Activated CD8-positive, alpha-beta T cell treated with anti-CD3 and anti-CD28 coated beads for 36 hours (primary cell): ENCODE results near the gene RTL3. TPM values are rescaled to one million over a fixed set of nuclear protein-coding genes. Genes with fewer than 3 reads are reported as not detected.

Source experiments
- ATAC-seq: fragments of 200-7000 bp; cut with Tn5 transposase; one replicate; pipeline ENCODE4 v1.10.0; 2021; ENCODE audit warnings: mild to moderate bottlenecking, moderate library complexity
- CTCF ChIA-PET: fragments of 350-600 bp; sonication (Branson Sonifier 250); formaldehyde crosslinking; loops from one replicate; lab custom pipeline; 2021; ENCODE audit warnings: antibody characterized with exemption; lab: Charles Lee
- POLR2A ChIA-PET: fragments of 350-600 bp; sonication (Branson Sonifier 250); formaldehyde crosslinking; loops from one replicate; lab custom pipeline; 2021; ENCODE audit warnings: antibody characterized with exemption; lab: Charles Lee
- DNase-seq: peaks from one replicate; pipeline ENCODE4 v3.0.0-alpha.2; 2020
- H3K27ac Mint-ChIP-seq: one replicate; pipeline ENCODE4 v1.8.0; 2021; ENCODE audit warnings: mild to moderate bottlenecking, mixed read lengths
- H3K27me3 Mint-ChIP-seq: one replicate; pipeline ENCODE4 v1.8.0; 2021; ENCODE audit warnings: mixed read lengths
- H3K36me3 Mint-ChIP-seq: one replicate; pipeline ENCODE4 v1.8.0; 2021; ENCODE audit warnings: low read depth, mixed read lengths
- H3K4me1 Mint-ChIP-seq: one replicate; pipeline ENCODE4 v1.8.0; 2021; ENCODE audit warnings: low read depth, mixed read lengths
- H3K4me3 Mint-ChIP-seq: one replicate; pipeline ENCODE4 v1.8.0; 2021; ENCODE audit warnings: mild to moderate bottlenecking, moderate library complexity, mixed read lengths
- H3K9me3 Mint-ChIP-seq: one replicate; pipeline ENCODE4 v1.8.0; 2021; ENCODE audit warnings: mixed read lengths
- intact Hi-C: fragments of 100-400 bp; cut with micrococcal nuclease; formaldehyde crosslinking; loops from one replicate; pipeline ENCODE4 v1.10.0; 2022
- total RNA-seq, 2 experiments: library from RNA; stranded (reverse); gene quantifications; one replicate each; pipeline ENCODE4 v1.2.3, GENCODE V29; 2021
- TF ChIP-seq, protein P1 (sequence below): fragments of 200-600 bp; IDR thresholded peaks from one replicate; pipeline ENCODE4 v1.8.0; 2022; ENCODE audit warnings: antibody characterized with exemption, mild to moderate bottlenecking

RTL3 gene
- total RNA-seq, 2 experiments from 2014 or later = not detected

- ChIA-PET POLR2A (no interaction called here), CTCF (no interaction called here)
- intact Hi-C loops = no loop called here
- H3K27me3 Mint-ChIP-seq = no peaks in the 10 kb centered on the region
- H3K9me3 Mint-ChIP-seq = no peaks in the 10 kb centered on the region
- no peaks in the 10 kb centered on the region for H3K36me3 Mint-ChIP-seq
- H3K4me1 Mint-ChIP-seq = peaks cover 6% of the 10 kb centered on the region
- H3K27ac Mint-ChIP-seq = no peak overlapping the region
- H3K4me3 Mint-ChIP-seq = no peak overlapping the region
- DNase-seq (no peak), ATAC-seq (no peak)
- TF ChIP-seq, protein P1, sequence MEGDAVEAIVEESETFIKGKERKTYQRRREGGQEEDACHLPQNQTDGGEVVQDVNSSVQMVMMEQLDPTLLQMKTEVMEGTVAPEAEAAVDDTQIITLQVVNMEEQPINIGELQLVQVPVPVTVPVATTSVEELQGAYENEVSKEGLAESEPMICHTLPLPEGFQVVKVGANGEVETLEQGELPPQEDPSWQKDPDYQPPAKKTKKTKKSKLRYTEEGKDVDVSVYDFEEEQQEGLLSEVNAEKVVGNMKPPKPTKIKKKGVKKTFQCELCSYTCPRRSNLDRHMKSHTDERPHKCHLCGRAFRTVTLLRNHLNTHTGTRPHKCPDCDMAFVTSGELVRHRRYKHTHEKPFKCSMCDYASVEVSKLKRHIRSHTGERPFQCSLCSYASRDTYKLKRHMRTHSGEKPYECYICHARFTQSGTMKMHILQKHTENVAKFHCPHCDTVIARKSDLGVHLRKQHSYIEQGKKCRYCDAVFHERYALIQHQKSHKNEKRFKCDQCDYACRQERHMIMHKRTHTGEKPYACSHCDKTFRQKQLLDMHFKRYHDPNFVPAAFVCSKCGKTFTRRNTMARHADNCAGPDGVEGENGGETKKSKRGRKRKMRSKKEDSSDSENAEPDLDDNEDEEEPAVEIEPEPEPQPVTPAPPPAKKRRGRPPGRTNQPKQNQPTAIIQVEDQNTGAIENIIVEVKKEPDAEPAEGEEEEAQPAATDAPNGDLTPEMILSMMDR = no peak
Measured at GRCh38 chrX:78624426-78624825, 34.7 kb downstream of the RTL3 start.

- no peaks in the 10 kb centered on the region for H3K27me3 Mint-ChIP-seq
- intact Hi-C loops = no loop called here
- no peaks in the 10 kb centered on the region for H3K9me3 Mint-ChIP-seq
- DNase-seq (no peak), ATAC-seq (no peak)
- CTCF ChIA-PET = no interaction called here
- TF ChIP-seq, protein P1 = no peak
- peaks cover 6% of the 10 kb centered on the region for H3K4me1 Mint-ChIP-seq
- no peak overlapping the region for H3K4me3 Mint-ChIP-seq
- POLR2A ChIA-PET = no interaction called here
- no peak overlapping the region for H3K27ac Mint-ChIP-seq
- H3K36me3 Mint-ChIP-seq = no peaks in the 10 kb centered on the region
Measured at GRCh38 chrX:78622831-78623230, 36.3 kb downstream of the RTL3 start.

DNA sequence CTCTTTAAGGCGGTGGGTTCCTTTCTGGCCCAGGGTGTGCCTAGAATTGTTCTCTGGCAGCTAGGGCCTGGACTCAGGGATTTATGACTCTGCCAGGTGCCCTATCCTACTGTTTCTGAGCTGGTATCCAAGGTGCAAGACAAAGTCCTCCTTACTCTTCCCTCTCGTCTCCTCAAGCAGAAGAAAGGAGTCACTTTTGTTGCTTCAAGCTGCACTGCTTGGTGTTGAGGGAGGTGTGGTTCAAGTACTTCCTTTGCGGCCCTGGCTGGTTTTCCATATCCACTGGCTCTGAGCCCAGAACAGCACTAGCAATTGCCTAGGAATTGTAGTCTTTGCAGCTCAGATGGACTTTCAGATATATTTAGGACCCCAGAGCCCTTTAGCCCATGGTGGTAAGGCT, 39.3 kb downstream of the RTL3 start:
- POLR2A ChIA-PET = no interaction called here
- H3K36me3 Mint-ChIP-seq = no peaks in the 10 kb centered on the region
- intact Hi-C loops = no loop called here
- H3K27ac Mint-ChIP-seq = no peak overlapping the region
- no peak overlapping the region for H3K4me3 Mint-ChIP-seq
- DNase-seq = no peak
- ATAC-seq = no peak
- H3K27me3 Mint-ChIP-seq = no peaks in the 10 kb centered on the region
- TF ChIP-seq, protein P1 = no peak
- no peaks in the 10 kb centered on the region for H3K4me1 Mint-ChIP-seq
- CTCF ChIA-PET = no interaction called here
- H3K9me3 Mint-ChIP-seq = no peaks in the 10 kb centered on the region

DNA sequence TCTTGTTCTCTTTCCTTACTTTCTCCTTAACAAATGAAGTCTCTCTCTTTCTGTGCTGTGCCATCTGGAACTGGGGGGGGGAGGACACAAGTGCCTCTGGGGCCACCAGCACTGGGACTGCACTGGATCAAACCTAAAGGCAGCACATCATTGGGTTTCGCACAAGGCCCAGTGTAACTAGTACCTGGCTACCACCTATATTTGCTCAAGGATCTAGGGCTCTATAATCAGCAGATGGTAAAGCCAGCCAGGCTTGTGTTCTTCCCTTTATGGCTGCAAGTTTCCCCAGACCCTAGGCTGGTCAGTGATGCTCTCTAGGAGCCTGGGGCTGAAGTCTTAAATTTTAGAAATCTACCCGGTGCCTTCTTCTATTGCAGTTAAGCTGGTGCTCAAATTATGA, 40.1 kb downstream of the RTL3 start:
- TF ChIP-seq, protein P1 = no peak
- H3K4me1 Mint-ChIP-seq = no peaks in the 10 kb centered on the region
- H3K9me3 Mint-ChIP-seq = no peaks in the 10 kb centered on the region
- DNase-seq = no peak
- ChIA-PET CTCF (no interaction called here), POLR2A (no interaction called here)
- no peaks in the 10 kb centered on the region for H3K36me3 Mint-ChIP-seq
- ATAC-seq = no peak
- no peaks in the 10 kb centered on the region for H3K27me3 Mint-ChIP-seq
- intact Hi-C loops = no loop called here
- H3K27ac Mint-ChIP-seq = no peak overlapping the region
- H3K4me3 Mint-ChIP-seq = no peak overlapping the region

DNA sequence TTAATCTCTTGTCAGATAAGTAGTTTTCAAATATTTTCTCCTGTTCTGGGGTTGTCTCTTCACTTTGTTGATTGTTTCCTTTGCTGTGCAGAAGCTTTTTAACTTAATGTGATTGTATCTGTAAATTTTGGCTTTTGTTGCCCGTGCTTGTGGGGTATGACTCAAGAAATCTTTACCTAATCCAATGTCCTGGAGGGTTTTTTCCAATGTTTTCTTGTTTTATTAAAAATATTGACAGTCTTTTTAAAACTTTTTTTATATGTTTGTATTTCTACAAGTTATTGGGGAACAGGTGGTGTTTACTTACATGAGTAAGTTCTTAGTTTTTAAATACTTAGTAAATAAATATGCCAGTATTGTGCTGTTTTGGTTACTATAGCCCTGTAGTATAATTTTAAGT, 44.9 kb downstream of the RTL3 start:
- H3K27me3 Mint-ChIP-seq = no peaks in the 10 kb centered on the region
- intact Hi-C loops = no loop called here
- TF ChIP-seq, protein P1 = no peak
- POLR2A ChIA-PET = no interaction called here
- CTCF ChIA-PET = no interaction called here
- H3K9me3 Mint-ChIP-seq = no peaks in the 10 kb centered on the region
- DNase-seq = no peak
- no peak overlapping the region for H3K27ac Mint-ChIP-seq
- no peaks in the 10 kb centered on the region for H3K4me1 Mint-ChIP-seq
- no peaks in the 10 kb centered on the region for H3K36me3 Mint-ChIP-seq
- no peak overlapping the region for H3K4me3 Mint-ChIP-seq
- no peak for ATAC-seq

Other genes starting within 250 kb of the RTL3 start
- gene LPAR4, start 88.4 kb upstream of the RTL3 start, total RNA-seq = not detected